Activated naive CD8-positive, alpha-beta T cell treated with anti-CD3 and anti-CD28 coated beads, Interleukin-2, amount 50 U/mL, for 16 hours (primary cell): ENCODE data around the gene AMBRA1.

ENCODE experiments used
- DNase-seq: peaks from one replicate; pipeline ENCODE4 v3.0.0-alpha.2; 2020; ENCODE audit warnings: low read depth, low spot score

The AMBRA1 gene

GRCh38 chr11:46506483-46506791, 87.4 kb downstream of the AMBRA1 start:
- no peak for DNase-seq

GRCh38 chr11:46505741-46506482, 87.9 kb downstream of the AMBRA1 start:
- DNase-seq, result no peak

- DNase-seq, result no peak
Observed at GRCh38 chr11:46504817-46505613, 88.8 kb downstream of the AMBRA1 start.

GRCh38 chr11:46499821-46500220, 94.0 kb downstream of the AMBRA1 start:
- no peak for DNase-seq

GRCh38 chr11:46498968-46499367, 94.9 kb downstream of the AMBRA1 start:
- DNase-seq, result no peak

GRCh38 chr11:46498179-46498578, 95.6 kb downstream of the AMBRA1 start:
- no peak for DNase-seq

GRCh38 chr11:46497498-46497897, 96.3 kb downstream of the AMBRA1 start:
- DNase-seq, result no peak

GRCh38 chr11:46493791-46494190, 100.0 kb downstream of the AMBRA1 start:
- no peak for DNase-seq

- DNase-seq, result no peak
Observed at GRCh38 chr11:46492532-46492931, 101.3 kb downstream of the AMBRA1 start.

GRCh38 chr11:46491661-46492330, 102.0 kb downstream of the AMBRA1 start:
- DNase-seq, result no peak

GRCh38 chr11:46490666-46491065, 103.2 kb downstream of the AMBRA1 start:
- DNase-seq, result no peak

GRCh38 chr11:46489656-46490560, 103.9 kb downstream of the AMBRA1 start:
- no peak for DNase-seq

- DNase-seq, result no peak
Observed at GRCh38 chr11:46485856-46486443, 107.9 kb downstream of the AMBRA1 start.

GRCh38 chr11:46484101-46484500, 109.7 kb downstream of the AMBRA1 start:
- no peak for DNase-seq

- DNase-seq, result no peak
Observed at GRCh38 chr11:46480909-46481308, 112.9 kb downstream of the AMBRA1 start.

- no peak for DNase-seq
Observed at GRCh38 chr11:46480166-46480726, 113.6 kb downstream of the AMBRA1 start.

GRCh38 chr11:46479601-46480000, 114.2 kb downstream of the AMBRA1 start:
- DNase-seq, result no peak

- DNase-seq, result no peak
Observed at GRCh38 chr11:46478196-46478595, 115.6 kb downstream of the AMBRA1 start.

- DNase-seq, result no peak
Observed at GRCh38 chr11:46477136-46477535, 116.7 kb downstream of the AMBRA1 start.

- no peak for DNase-seq
Observed at GRCh38 chr11:46475926-46476545, 117.8 kb downstream of the AMBRA1 start.
